K562 (cell line): ENCODE data around the gene ELF1.

ENCODE experiments used
- BMI1 ChIP-seq: fragments of 150-350 bp; IDR thresholded peaks from 2 replicates; pipeline ENCODE4 v1.6.1; 2014; ENCODE audit warnings: low read length
- GATAD2A ChIP-seq: fragments of 450-650 bp; IDR thresholded peaks from 2 replicates; pipeline ENCODE4 v1.6.1; 2017
- JUN ChIP-seq, 2 experiments: sonication (generic) in 1 of 2; formaldehyde crosslinking in 1 of 2; IDR thresholded peaks; 2 replicates each; pipeline versions ENCODE4 v1.6.1 to v1.8.0; 2012 to 2022; ENCODE audit warnings: borderline replicate concordance in 2 of 2, mild to moderate bottlenecking in 2 of 2, improper control_type of control experiment in 1 of 2, low read depth in 1 of 2, low read length in 1 of 2, missing genetic modification reagents in 1 of 2
- SMC3 ChIP-seq: conservative IDR thresholded peaks from 2 replicates; pipeline ENCODE4 v1.6.1; 2011; ENCODE audit warnings: low read depth, low read length, improper control_type of control experiment; ENCODE audit not compliant: insufficient read depth
- SP2 ChIP-seq: IDR thresholded peaks from 2 replicates; pipeline ENCODE4 v1.6.1; 2011; ENCODE audit warnings: mild to moderate bottlenecking, low read depth, low read length, moderate library complexity; ENCODE audit not compliant: poor library complexity, severe bottlenecking; ENCODE audit errors: extremely low read depth
- ZNF124 ChIP-seq: sonication (generic); formaldehyde crosslinking; IDR thresholded peaks from 2 replicates; pipeline ENCODE4 v1.8.1; 2022; ENCODE audit warnings: missing genetic modification reagents
- ZNF232 ChIP-seq: sonication (generic); formaldehyde crosslinking; IDR thresholded peaks from 2 replicates; pipeline ENCODE4 v1.8.0; 2022; ENCODE audit warnings: mild to moderate bottlenecking, missing genetic modification reagents
- TF ChIP-seq, protein P1 (sequence below), 3 experiments: IDR thresholded peaks in 2 of 3; conservative IDR thresholded peaks in 1 of 3; 2 replicates each; pipeline ENCODE4 v1.5.1; 2011 to 2012; ENCODE audit warnings: low read length in 3 of 3, mild to moderate bottlenecking in 3 of 3, control low read depth in 2 of 3, improper control_type of control experiment in 1 of 3, inconsistent platforms in 1 of 3, low read depth in 1 of 3, mixed read lengths in 1 of 3, moderate library complexity in 1 of 3; ENCODE audit not compliant: insufficient read depth in 2 of 3
- TF ChIP-seq, protein P2 (sequence below), 2 experiments: fragments of 450-650 bp; formaldehyde crosslinking in 1 of 2; IDR thresholded peaks; 2 replicates each; pipeline versions ENCODE4 v1.4.0 to v1.6.1; 2014 to 2020; ENCODE audit warnings: mild to moderate bottlenecking in 2 of 2, borderline replicate concordance in 1 of 2, low read depth in 1 of 2
- TF ChIP-seq, protein P3 (sequence below): fragments of 450-650 bp; formaldehyde crosslinking; IDR thresholded peaks from 2 replicates; pipeline ENCODE4 v1.4.0; 2020; ENCODE audit warnings: mild to moderate bottlenecking, mixed read lengths

DNA sequence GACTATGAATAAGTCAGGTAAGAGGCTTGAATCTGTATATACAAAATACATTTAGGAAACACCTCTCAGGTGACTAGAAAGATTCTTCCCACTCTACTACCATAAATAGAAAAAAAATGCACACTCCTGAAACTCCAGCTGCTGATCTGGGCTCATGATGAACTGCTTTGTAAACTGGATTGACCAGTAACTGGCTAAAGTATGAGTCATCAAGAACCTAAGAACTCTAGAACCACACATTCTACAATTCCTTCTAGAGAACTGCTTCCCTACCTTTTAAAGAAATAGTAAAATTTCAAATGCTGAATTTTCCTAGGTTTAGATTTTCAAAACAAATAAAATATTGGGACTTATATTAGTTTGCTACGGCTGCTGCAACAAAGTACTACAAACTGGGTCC, 55.2 kb downstream of the ELF1 start:
- TF ChIP-seq, protein P1, sequence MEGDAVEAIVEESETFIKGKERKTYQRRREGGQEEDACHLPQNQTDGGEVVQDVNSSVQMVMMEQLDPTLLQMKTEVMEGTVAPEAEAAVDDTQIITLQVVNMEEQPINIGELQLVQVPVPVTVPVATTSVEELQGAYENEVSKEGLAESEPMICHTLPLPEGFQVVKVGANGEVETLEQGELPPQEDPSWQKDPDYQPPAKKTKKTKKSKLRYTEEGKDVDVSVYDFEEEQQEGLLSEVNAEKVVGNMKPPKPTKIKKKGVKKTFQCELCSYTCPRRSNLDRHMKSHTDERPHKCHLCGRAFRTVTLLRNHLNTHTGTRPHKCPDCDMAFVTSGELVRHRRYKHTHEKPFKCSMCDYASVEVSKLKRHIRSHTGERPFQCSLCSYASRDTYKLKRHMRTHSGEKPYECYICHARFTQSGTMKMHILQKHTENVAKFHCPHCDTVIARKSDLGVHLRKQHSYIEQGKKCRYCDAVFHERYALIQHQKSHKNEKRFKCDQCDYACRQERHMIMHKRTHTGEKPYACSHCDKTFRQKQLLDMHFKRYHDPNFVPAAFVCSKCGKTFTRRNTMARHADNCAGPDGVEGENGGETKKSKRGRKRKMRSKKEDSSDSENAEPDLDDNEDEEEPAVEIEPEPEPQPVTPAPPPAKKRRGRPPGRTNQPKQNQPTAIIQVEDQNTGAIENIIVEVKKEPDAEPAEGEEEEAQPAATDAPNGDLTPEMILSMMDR (IDR thresholded peaks at IDR 0.05 in 2 of 3, conservative IDR thresholded peaks at IDR 0.05 in 1 of 3; ENCODE audit: insufficient read depth in 2 of 3, low read depth in 1 of 3, low read length in 3 of 3), result no peak
- no peak for TF ChIP-seq ZNF124 (CRISPR knock-in tag)
- TF ChIP-seq SMC3, result no peak
- no peak for TF ChIP-seq ZNF232 (CRISPR knock-in tag)
- TF ChIP-seq BMI1, result no peak
- TF ChIP-seq, protein P2, sequence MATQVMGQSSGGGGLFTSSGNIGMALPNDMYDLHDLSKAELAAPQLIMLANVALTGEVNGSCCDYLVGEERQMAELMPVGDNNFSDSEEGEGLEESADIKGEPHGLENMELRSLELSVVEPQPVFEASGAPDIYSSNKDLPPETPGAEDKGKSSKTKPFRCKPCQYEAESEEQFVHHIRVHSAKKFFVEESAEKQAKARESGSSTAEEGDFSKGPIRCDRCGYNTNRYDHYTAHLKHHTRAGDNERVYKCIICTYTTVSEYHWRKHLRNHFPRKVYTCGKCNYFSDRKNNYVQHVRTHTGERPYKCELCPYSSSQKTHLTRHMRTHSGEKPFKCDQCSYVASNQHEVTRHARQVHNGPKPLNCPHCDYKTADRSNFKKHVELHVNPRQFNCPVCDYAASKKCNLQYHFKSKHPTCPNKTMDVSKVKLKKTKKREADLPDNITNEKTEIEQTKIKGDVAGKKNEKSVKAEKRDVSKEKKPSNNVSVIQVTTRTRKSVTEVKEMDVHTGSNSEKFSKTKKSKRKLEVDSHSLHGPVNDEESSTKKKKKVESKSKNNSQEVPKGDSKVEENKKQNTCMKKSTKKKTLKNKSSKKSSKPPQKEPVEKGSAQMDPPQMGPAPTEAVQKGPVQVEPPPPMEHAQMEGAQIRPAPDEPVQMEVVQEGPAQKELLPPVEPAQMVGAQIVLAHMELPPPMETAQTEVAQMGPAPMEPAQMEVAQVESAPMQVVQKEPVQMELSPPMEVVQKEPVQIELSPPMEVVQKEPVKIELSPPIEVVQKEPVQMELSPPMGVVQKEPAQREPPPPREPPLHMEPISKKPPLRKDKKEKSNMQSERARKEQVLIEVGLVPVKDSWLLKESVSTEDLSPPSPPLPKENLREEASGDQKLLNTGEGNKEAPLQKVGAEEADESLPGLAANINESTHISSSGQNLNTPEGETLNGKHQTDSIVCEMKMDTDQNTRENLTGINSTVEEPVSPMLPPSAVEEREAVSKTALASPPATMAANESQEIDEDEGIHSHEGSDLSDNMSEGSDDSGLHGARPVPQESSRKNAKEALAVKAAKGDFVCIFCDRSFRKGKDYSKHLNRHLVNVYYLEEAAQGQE (IDR thresholded peaks at IDR 0.05; ENCODE audit: borderline replicate concordance), result no peak
- TF ChIP-seq, protein P2 (CRISPR knock-in tag; IDR thresholded peaks at IDR 0.05; ENCODE audit: low read depth), result no peak
- TF ChIP-seq GATAD2A, result no peak
- 0 out of 2 replicates have a peak, but pooled peaks have one; percentile 13 for TF ChIP-seq JUN (IDR thresholded peaks at IDR 0.05; ENCODE audit: borderline replicate concordance, low read depth, low read length)
- no peak for TF ChIP-seq JUN (CRISPR knock-in tag; IDR thresholded peaks at IDR 0.05; ENCODE audit: borderline replicate concordance)
- TF ChIP-seq, protein P3, sequence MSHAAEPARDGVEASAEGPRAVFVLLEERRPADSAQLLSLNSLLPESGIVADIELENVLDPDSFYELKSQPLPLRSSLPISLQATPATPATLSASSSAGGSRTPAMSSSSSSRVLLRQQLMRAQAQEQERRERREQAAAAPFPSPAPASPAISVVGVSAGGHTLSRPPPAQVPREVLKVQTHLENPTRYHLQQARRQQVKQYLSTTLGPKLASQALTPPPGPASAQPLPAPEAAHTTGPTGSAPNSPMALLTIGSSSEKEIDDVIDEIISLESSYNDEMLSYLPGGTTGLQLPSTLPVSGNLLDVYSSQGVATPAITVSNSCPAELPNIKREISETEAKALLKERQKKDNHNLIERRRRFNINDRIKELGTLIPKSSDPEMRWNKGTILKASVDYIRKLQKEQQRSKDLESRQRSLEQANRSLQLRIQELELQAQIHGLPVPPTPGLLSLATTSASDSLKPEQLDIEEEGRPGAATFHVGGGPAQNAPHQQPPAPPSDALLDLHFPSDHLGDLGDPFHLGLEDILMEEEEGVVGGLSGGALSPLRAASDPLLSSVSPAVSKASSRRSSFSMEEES, result no peak
- no peak for TF ChIP-seq SP2
